Tibial nerve (tissue), 4 donors: Measurements from ENCODE around the gene GATA1. TPM values are rescaled to one million over a fixed set of nuclear protein-coding genes. Genes with fewer than 3 reads are reported as not detected.

Experiments used
- DNase-seq, 2 donors: peaks; one replicate each; pipeline ENCODE4 v3.0.0-alpha.2; 2019; ENCODE audit warnings: low spot score in 2 of 2
- H3K27ac ChIP-seq, 4 donors: fragments of 200-600 bp; sonication (generic) in 3 of 4; one replicate each; pipeline ENCODE4 v1.5.1; 2017 to 2019; ENCODE audit warnings: mild to moderate bottlenecking in 1 of 4
- H3K27me3 ChIP-seq, 2 donors: fragments of 200-600 bp; sonication (generic) in 1 of 2; one replicate each; pipeline versions ENCODE4 v1.5.1 to v1.6.0; 2017 to 2019
- H3K36me3 ChIP-seq, 3 donors: fragments of 200-600 bp; sonication (generic); one replicate each; pipeline ENCODE4 v1.5.1; 2018 to 2019
- H3K4me1 ChIP-seq, 4 donors: fragments of 200-600 bp; sonication (generic) in 3 of 4; one replicate each; pipeline ENCODE4 v1.5.1; 2017 to 2019
- H3K4me3 ChIP-seq, 4 donors: fragments of 200-600 bp; sonication (generic) in 3 of 4; one replicate each; pipeline ENCODE4 v1.5.1; 2017 to 2019; ENCODE audit warnings: mild to moderate bottlenecking in 1 of 4, moderate library complexity in 1 of 4
- H3K9me3 ChIP-seq, 4 donors: fragments of 200-600 bp; sonication (generic) in 3 of 4; one replicate each; pipeline ENCODE4 v1.5.1; 2017 to 2019
- EP300 ChIP-seq, 2 donors: sonication (generic); formaldehyde crosslinking; IDR thresholded peaks; one replicate each; pipeline ENCODE4 v1.6.1; 2017; ENCODE audit warnings: antibody characterized with exemption in 2 of 2, mild to moderate bottlenecking in 1 of 2
- POLR2A ChIP-seq, 2 donors: fragments of 450-650 bp; IDR thresholded peaks; one replicate each; pipeline ENCODE4 v1.6.1; 2017; ENCODE audit warnings: antibody characterized with exemption in 2 of 2, mild to moderate bottlenecking in 2 of 2, moderate library complexity in 2 of 2
- WGBS, 2 donors: methylation state at CpG; one replicate each; pipeline ENCODE4 v1.1.5; 2018; 5-methylcytosine and 5-hydroxymethylcytosine counted together
- total RNA-seq, 4 donors: library from RNA; depleted of rRNA; stranded (reverse); fragments of >200 nt; gene quantifications; one replicate each; pipeline ENCODE4 v1.1.0, GENCODE V29; 2016
- TF ChIP-seq, protein P1 (sequence below), 5 experiments: fragments of 200-600 bp in 3 of 5; fragments of 450-650 bp in 2 of 5; sonication (generic) in 3 of 5; IDR thresholded peaks; one replicate each; pipeline ENCODE4 v1.5.1; 2016 to 2019; ENCODE audit warnings: antibody characterized with exemption in 5 of 5, mild to moderate bottlenecking in 3 of 5, moderate library complexity in 2 of 5

The GATA1 gene
- total RNA-seq, 4 donors from 2014 or later, result 0.90 TPM; not detected in 3

DNA sequence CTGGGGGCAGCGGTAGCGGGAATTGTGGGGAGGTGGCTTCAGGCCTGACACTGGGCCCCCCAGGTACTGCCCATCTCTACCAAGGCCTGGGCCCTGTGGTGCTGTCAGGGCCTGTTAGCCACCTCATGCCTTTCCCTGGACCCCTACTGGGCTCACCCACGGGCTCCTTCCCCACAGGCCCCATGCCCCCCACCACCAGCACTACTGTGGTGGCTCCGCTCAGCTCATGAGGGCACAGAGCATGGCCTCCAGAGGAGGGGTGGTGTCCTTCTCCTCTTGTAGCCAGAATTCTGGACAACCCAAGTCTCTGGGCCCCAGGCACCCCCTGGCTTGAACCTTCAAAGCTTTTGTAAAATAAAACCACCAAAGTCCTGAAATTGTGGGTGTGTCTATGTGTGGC, 7.5 kb downstream of the GATA1 start:
- TF ChIP-seq POLR2A (IDR thresholded peaks at IDR 0.05) (no peak), EP300 (IDR thresholded peaks at IDR 0.05) (no peak)
- TF ChIP-seq, protein P1, sequence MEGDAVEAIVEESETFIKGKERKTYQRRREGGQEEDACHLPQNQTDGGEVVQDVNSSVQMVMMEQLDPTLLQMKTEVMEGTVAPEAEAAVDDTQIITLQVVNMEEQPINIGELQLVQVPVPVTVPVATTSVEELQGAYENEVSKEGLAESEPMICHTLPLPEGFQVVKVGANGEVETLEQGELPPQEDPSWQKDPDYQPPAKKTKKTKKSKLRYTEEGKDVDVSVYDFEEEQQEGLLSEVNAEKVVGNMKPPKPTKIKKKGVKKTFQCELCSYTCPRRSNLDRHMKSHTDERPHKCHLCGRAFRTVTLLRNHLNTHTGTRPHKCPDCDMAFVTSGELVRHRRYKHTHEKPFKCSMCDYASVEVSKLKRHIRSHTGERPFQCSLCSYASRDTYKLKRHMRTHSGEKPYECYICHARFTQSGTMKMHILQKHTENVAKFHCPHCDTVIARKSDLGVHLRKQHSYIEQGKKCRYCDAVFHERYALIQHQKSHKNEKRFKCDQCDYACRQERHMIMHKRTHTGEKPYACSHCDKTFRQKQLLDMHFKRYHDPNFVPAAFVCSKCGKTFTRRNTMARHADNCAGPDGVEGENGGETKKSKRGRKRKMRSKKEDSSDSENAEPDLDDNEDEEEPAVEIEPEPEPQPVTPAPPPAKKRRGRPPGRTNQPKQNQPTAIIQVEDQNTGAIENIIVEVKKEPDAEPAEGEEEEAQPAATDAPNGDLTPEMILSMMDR (IDR thresholded peaks at IDR 0.05), result no peak
- Histone ChIP-seq H3K9me3 (no peaks in the 10 kb centered on the region), H3K27ac (no peak overlapping the region), H3K4me1 (no peaks in the 10 kb centered on the region), H3K4me3 (no peak overlapping the region), H3K36me3 (no peaks in the 10 kb centered on the region), H3K27me3 (no peaks in the 10 kb centered on the region)
- DNase-seq, result no peak
- WGBS, 2 donors, result 79 to 88% methylated on average over 3 to 4 of the region's 4 CpGs

DNA sequence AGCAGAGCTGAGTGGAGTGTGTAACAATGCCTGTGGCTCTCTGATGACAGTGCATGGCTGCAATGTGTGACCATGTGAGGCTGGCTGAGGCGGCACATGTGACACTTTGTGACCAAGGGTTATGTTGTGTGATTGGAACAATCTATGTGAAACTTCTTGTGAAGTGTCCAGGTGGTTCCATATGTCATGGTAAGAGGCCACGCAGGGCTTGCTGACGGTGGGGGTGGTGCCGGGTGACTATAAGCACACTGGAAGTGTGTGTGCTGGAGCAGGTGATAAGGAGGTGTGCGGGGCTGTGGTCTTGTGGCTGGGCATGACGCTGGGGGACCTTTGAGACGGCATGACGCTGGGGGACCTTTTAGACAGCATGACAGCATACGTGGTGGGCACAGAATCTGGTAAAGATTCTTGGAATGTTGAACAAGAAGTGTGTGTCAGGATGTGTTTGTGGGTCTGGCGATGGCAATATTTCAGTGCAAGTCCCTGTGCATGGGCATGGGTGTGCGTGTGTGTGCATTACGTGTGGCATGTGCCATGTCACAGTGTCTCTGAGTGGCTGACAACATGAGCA, 8.0 kb downstream of the GATA1 start:
- WGBS, 2 donors, result 66 to 79% methylated on average over 12 of the region's 12 CpGs
- no peak overlapping the region for H3K4me3 ChIP-seq
- TF ChIP-seq, protein P1 (IDR thresholded peaks at IDR 0.05), result no peak
- no peak for TF ChIP-seq EP300 (IDR thresholded peaks at IDR 0.05)
- no peaks in the 10 kb centered on the region for H3K27me3 ChIP-seq
- no peaks in the 10 kb centered on the region for H3K9me3 ChIP-seq
- H3K36me3 ChIP-seq, result no peaks in the 10 kb centered on the region
- no peak for DNase-seq
- H3K27ac ChIP-seq, result no peak overlapping the region
- H3K4me1 ChIP-seq, result no peaks in the 10 kb centered on the region

DNA sequence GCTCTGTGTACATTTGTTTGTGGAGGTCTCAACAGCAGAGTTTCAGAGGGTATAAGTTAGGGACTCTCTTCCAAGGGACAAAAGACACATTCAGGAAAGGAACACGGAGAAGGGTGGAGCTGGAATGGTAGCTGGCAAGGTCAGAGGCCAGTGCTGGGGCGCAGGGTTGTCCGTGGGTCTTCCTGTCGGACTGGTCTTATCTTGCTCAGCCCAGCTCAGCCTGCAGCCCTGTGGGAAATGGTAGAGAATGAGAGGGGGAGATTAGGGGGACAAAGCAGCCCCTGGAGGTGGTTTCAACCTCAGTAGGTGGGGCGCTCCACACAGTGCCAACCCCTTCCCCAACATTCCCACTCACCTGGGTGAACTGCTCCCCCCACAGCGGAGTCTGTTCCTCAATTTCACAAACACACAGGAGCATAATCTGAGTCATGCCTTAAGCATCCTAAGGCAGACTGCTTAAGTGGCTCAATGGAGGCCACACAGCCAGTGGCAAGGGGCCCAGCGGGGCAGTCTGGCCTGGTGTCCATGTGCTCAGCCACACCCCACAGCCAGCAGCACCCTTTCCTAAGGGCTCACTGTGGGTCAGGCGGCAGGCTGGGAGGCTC, 8.6 kb downstream of the GATA1 start:
- Histone ChIP-seq H3K9me3 (no peaks in the 10 kb centered on the region), H3K36me3 (no peaks in the 10 kb centered on the region), H3K27me3 (no peaks in the 10 kb centered on the region), H3K27ac (no peak overlapping the region), H3K4me1 (no peaks in the 10 kb centered on the region), H3K4me3 (no peak overlapping the region)
- no peak for DNase-seq
- WGBS, 2 donors, result 28 to 65% methylated on average over 7 of the region's 8 CpGs
- TF ChIP-seq EP300 (IDR thresholded peaks at IDR 0.05), result no peak
- no peak for TF ChIP-seq POLR2A (IDR thresholded peaks at IDR 0.05)
- TF ChIP-seq, protein P1 (IDR thresholded peaks at IDR 0.05), result no peak

DNA sequence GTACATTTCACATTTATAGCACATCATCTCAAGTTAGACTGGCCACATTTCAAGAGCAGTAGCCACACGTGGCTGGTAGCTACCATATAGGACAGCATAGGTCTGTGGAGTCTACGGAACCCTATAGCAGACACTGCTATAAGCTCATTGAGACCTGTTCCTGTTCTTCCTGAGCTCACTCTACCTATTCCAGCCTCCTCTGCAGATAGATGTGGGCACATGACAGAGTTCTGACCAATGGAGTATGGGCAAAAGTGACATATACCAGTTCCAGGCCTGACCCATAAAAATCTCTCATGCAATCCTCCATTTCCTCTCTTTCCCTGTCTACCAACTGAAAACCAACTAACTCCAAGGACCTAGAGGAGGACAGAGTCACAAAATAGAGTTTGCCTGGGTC, 11.9 kb downstream of the GATA1 start:
- 80 to 85% methylated on average over 2 of the region's 2 CpGs for WGBS, 2 donors
- TF ChIP-seq, protein P1 (IDR thresholded peaks at IDR 0.05), result no peak
- TF ChIP-seq POLR2A (IDR thresholded peaks at IDR 0.05) (no peak), EP300 (IDR thresholded peaks at IDR 0.05) (no peak)
- no peak for DNase-seq

DNA sequence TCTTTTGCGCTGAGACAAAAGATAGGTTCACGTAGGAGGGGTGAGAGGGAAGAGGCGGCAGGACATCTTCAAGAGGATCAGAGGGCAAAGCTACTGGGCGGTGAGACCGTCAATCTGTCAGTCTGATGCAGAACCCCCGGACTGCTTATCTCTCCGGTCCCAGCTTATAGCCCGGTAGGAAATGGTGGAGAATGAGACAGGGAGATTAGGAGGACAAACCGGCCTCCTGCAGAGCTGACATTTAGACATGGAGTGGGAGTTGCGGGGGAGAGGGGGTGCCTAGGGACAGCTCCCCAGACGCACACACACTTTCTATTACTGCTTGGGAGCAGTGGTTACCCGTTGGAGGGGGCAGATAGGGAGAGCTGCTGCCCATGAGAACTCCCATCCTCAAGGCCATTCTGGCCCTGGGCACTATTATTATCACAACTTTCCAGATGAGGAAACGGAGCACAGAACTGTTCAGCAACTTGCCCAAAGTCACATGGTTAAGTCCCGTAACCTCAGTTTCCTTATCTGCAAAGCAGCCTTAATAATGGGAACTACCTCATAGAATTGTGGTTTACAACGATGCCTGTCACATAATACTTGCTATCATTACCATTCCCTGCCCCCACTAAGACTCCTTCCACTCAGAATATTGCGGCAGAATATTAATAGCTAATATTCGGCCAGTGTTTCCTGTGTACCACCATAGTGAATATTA, 14.3 kb downstream of the GATA1 start:
- Histone ChIP-seq H3K27ac (peak overlapping the region; percentile 86 to 95 (median 92)), H3K9me3 (no peaks in the 10 kb centered on the region), H3K27me3 (no peaks in the 10 kb centered on the region), H3K4me1 (peaks cover 0 to 14% (median 3%) of the 10 kb centered on the region in 4 donors), H3K4me3 (peak overlapping the region; percentile 55 to 66 (median 62)), H3K36me3 (peaks cover 0 to 12% (median 0%) of the 10 kb centered on the region in 3 donors)
- TF ChIP-seq POLR2A (IDR thresholded peaks at IDR 0.05) (no peak), EP300 (IDR thresholded peaks at IDR 0.05) (no peak)
- TF ChIP-seq, protein P1 (IDR thresholded peaks at IDR 0.05), result no peak
- 18 to 49% methylated on average over 17 of the region's 17 CpGs for WGBS, 2 donors
- no peak for DNase-seq

More for the DNA sequence above, 11.9 kb downstream of the GATA1 start:
- Histone ChIP-seq H3K4me1 (peaks cover 0 to 14% (median 3%) of the 10 kb centered on the region in 4 donors), H3K27me3 (no peaks in the 10 kb centered on the region), H3K9me3 (no peaks in the 10 kb centered on the region), H3K27ac (no peak overlapping the region), H3K4me3 (no peak overlapping the region), H3K36me3 (no peaks in the 10 kb centered on the region)
